Measurements from ENCODE around the gene KIFAP3.
A peak's percentile ranks its signal among the peaks of the same experiment; 100 is the strongest.
"Not testable (repeated sequence)": the region's sequence is repeated elsewhere in the genome, so short reads cannot be mapped to it uniquely, and the experiment has no call there.

Gene KIFAP3

DNA sequence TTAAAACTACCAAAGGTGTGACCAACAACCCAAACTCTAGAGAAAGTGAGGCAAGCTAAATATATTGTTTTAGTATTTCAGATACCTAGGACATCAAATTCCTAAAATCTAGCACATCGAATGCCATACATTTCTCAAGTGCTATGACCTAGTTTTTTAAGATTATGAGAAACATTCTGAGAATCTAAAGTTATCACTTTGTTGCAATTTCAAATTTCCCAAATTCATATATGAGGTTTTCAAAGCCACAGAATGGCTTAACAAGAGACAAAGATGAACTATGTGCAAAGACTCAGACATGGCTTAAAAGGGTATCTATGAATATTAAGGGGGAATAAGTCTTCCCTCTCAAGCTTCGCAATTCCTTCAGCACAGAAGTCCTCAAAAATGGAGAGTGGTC lies 187.6 kb downstream of the KIFAP3 start:
- no peak for DNase-seq (ENCODE audit: low read depth)

DNA sequence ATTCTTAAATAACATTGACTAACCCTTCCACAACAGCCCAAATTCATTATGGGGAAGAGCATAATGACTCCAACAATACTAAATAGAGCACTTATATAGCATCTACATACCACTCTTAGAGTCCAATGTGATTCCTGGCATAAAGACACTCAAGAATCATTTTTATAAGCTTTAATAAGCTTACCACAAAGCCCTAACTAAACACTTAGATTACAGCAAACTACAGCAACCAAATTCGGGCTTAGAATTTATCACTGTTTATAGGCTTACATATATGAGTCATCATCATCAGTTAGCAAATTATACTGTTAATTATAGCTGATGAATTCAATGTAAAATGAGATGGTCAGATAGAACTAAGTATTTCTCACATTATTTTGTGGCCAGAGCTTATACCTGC lies 188.1 kb downstream of the KIFAP3 start:
- no peak for DNase-seq (ENCODE audit: low read depth)

DNA sequence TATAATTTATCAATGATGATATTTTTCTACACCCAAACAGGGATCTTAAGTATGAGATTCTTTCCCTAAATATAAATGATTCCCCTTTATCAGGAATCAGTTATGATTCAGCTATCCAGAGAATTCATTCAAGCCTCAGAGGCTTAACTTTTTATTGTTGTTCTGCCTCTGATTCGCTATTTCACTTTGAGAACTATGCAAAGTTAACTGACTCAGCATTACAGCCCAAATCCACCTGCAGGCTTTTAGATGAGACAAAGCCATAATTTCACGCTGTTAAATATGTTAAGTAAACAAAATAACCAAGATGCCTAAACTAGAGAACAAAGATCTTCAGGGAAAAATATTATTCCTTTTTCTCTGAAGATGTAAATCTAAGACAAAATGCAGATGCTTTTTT lies 189.3 kb downstream of the KIFAP3 start:
- no peak for DNase-seq (ENCODE audit: low read depth)

DNA sequence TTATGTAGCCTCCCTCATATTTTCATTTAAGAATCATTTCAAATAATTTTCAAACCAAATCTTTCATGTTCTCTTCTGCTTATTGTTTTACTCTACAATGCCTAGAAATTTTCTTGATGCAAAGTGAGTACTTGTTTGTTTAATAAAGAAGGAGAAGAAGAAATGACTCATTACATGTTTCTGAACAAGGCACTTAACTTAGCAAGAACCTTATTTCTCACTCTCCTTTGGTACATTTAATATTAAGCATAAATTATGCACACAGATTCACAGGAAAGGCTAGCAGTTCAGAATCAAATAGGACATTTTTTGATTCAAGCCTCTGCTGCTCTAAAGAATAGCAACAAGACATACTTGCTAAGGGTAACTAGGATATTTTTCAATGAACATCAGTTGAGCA lies 189.9 kb downstream of the KIFAP3 start:
- DNase-seq (ENCODE audit: low read depth): no peak

DNA sequence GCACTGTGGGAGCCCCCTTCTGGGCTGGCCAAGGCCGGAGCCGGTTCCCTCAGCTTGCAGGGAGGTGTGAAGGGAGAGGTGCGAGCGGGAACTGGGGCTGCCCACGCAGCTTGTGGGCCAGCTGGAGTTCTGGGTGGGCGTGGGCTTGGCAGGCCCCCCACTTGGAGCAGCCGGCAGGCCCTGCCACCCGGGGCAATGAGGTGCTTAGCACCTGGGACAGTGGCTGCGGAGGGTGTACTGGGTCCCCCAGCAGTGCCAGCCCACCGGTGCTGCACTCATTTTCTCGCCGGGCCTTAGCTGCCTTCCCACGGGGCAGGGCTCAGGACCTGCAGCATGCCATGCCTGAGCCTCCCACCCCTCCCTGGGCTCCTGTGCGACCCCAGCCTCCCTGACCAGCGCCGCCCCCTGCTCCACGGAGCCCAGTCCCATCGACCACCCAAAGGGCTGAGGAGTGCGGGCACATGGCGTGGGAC lies 192.4 kb downstream of the KIFAP3 start:
- DNase-seq (ENCODE audit: low read depth): no peak

DNA sequence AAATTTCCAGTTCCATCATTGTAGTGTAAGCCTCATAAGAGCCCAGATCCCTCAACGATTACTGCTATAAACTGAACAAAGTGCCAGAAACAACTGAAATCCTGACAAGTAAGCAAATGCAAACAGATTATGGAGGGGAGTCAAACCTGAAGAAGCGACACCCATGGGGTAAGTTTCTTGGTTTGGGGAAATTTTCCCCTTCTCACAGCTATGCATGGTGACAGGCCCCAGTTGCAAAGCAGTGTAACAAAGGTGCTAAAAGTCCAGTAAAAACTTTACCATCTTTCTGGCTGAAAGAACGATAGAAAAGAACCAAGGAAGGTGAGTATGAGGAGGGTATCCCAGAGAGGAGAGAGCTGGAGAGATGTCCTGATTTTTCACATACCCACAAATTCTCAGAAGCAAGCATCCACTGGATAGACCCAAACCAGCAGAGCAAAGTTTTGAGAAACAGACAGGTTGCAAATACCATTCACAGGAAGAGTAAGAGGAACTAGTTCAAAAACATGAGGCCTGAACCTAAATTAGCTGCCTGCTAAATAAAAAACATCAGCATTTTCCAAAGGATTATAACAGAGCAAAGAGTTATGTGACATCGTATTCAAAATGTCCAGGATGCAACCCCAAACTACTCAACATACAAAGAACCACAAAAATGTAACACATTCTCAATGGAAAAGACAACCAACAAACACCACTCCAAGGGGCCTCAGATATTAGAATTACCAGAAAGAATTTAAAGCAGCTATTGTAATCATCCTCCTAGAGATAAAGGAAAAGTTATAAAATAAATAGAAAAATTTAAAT lies 195.3 kb downstream of the KIFAP3 start:
- no peak for DNase-seq (ENCODE audit: low read depth)

DNA sequence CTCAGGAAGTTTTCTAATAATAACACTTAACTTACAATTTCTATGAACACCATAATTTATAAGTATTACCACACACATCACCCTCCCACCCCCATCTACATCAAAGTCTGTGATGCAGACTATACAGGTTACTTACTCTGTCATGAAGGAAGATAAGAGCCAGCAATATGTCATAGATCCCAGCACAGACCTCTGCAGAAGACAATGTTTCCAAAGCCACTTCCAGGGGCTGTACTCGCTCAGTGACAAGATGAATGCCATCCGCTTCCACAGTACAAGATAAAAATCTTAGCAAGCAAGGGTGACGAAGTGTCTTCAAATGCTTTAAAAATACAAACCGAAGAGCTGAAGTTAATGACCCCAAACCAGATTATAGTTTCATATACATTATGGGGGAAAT lies 196.0 kb downstream of the KIFAP3 start:
- no peak for DNase-seq (ENCODE audit: low read depth)

DNA sequence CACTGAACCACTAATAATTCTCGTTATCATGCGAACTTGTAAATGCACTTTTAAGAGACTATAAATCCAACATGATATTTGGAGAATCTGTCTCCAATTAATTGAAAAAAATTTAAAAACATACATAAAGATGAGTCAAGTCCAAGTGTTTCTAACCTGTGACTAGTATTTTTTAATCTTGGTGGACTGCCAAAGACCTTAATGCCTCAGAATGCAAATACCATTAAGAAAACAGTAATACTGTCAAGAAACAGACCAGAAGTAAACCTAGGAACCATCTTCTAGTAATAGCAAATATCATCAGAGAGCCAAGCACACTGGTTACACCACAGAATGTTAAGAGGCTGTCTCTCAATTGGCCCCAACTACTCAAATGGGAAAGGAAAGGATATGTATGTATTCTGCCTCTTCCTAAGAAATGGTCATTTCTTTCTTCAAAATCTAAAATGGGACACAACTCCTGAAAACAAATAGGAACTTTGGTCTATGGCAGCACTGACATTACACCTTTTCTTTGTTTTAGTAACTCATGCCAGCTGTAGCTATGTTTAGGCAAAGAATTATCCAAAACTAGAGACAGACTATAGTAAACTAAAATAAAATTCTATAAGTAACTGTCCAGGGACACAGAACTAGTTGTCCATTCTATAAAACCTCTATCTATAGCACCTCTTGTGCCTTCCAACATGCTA lies 196.5 kb downstream of the KIFAP3 start:
- no peak for DNase-seq (ENCODE audit: low read depth)

DNA sequence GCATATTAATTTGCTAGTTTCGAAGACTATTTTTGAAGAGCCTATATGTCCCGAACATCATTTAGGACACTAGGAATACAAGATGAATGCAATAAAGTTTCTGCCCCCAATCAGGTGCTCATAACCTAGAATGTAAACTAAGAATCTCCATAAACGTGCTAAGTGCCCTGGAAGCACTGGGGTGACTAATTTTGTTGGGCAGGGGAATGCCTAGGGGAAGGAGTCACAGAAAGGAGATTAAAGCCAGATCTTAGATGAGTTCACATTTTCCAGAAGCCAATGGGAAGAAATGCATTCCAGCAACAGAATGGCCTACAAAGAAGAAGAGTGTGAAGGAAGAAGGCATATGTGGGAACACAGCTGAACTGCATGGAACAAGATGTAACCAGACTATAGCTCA lies 200.3 kb downstream of the KIFAP3 start:
- DNase-seq (ENCODE audit: low read depth): peak; percentile 67

DNA sequence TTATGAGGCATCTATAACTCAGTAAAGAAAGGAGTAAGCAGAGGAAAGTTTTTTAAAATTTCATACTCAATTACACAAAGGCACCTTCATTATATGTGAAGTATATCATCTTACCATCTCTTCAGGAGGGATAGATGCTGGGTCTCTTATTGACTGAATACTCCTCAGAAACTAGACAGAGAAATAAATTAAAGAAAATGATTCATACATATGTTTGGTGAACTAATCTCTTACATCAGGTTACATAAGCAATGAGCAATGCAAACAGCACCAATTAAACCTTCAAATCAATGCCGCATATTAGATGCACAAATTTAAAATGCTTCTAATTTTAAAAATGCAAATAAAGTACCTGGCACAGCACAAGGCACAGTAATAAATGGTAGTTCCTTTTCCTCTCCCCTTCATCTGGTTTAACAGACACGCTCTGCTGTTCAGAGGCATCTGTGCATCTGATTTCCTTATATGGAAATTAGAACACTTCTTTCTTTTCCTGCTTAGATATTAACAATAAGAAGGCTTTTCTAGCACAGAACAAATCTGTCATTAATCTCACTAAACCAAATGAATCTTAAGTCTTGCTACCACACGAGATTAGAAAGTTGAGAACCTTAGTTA lies 200.8 kb downstream of the KIFAP3 start:
- no peak for DNase-seq (ENCODE audit: low read depth)

DNA sequence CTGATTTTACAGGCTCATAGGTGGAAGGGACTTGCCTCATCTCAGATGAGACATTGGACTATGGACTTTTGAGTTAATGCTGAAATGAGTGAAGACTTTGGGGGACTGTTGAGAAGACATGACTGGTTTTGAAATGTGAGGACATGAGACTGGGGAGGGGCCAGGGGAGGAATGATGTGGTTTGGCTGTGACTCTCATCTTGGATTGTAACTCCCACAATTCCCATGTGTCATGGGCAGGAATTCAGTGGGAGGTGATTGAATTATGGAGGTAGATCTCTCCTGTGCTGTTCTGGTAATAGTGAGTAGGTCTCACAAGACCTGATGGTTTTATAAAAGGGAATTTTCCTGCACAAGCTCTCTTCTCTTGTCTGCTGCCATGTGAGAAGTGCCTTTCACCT lies 201.6 kb downstream of the KIFAP3 start:
- no peak for DNase-seq (ENCODE audit: low read depth)

DNA sequence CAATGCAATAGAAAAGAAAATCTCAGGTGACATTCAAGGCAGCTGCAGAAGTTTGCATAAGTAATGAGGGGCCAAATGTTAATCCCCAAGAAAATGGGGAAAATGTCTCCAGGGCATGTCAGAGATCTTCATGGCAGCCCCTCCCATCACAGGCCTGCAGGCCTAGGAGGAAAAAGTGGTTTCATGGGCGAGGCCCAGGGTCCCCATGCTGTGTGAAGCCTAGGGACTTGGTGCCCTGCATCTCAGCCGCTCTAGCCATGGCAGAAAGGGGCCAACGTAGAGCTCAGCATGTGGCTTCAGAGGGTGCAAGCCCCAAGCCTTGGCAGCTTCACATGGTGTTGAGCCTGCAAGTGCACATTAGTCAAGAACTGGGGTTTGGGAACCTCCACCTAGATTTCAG lies 202.5 kb downstream of the KIFAP3 start:
- not testable (repeated sequence) for DNase-seq (ENCODE audit: low read depth)
